HepG2 (cell line): ENCODE measurements around the gene ADCYAP1R1.

Experiments used
- POLR2AphosphoS5 ChIP-seq: IDR thresholded peaks from 2 replicates; pipeline ENCODE4 v1.6.1; 2012; ENCODE audit warnings: low read depth, low read length
- SIX1 ChIP-seq: sonication (generic); formaldehyde crosslinking; IDR thresholded peaks from 2 replicates; pipeline ENCODE4 v1.4.0; 2020; ENCODE audit warnings: missing genetic modification reagents, borderline replicate concordance
- SP2 ChIP-seq: sonication (generic); formaldehyde crosslinking; IDR thresholded peaks from 2 replicates; pipeline ENCODE4 v1.5.1; 2020; ENCODE audit warnings: mild to moderate bottlenecking, missing genetic modification reagents
- ZNF274 ChIP-seq: sonication (generic); formaldehyde crosslinking; IDR thresholded peaks from 2 replicates; pipeline ENCODE4 v1.5.1; 2020; ENCODE audit warnings: mild to moderate bottlenecking, missing genetic modification reagents
- ZNF549 ChIP-seq: sonication (generic); formaldehyde crosslinking; IDR thresholded peaks from 2 replicates; pipeline ENCODE4 v1.5.0; 2020; ENCODE audit warnings: missing genetic modification reagents
- ZNF883 ChIP-seq: sonication (generic); formaldehyde crosslinking; IDR thresholded peaks from 2 replicates; pipeline ENCODE4 v1.5.1; 2020; ENCODE audit warnings: mild to moderate bottlenecking, missing genetic modification reagents; ENCODE audit errors: not compliant biosample characterization
- TF ChIP-seq, protein P1 (sequence below): sonication (generic); formaldehyde crosslinking; IDR thresholded peaks from 2 replicates; pipeline ENCODE4 v1.5.0; 2020; ENCODE audit warnings: mild to moderate bottlenecking, missing genetic modification reagents, moderate library complexity

- TF ChIP-seq, protein P1, sequence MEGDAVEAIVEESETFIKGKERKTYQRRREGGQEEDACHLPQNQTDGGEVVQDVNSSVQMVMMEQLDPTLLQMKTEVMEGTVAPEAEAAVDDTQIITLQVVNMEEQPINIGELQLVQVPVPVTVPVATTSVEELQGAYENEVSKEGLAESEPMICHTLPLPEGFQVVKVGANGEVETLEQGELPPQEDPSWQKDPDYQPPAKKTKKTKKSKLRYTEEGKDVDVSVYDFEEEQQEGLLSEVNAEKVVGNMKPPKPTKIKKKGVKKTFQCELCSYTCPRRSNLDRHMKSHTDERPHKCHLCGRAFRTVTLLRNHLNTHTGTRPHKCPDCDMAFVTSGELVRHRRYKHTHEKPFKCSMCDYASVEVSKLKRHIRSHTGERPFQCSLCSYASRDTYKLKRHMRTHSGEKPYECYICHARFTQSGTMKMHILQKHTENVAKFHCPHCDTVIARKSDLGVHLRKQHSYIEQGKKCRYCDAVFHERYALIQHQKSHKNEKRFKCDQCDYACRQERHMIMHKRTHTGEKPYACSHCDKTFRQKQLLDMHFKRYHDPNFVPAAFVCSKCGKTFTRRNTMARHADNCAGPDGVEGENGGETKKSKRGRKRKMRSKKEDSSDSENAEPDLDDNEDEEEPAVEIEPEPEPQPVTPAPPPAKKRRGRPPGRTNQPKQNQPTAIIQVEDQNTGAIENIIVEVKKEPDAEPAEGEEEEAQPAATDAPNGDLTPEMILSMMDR = no peak
- TF ChIP-seq SP2 (CRISPR knock-in tag) = no peak
- TF ChIP-seq ZNF549 (CRISPR knock-in tag) = no peak
- TF ChIP-seq ZNF274 = no peak
- TF ChIP-seq SIX1 (CRISPR knock-in tag) = no peak
- TF ChIP-seq ZNF883 (CRISPR knock-in tag) = no peak
- no peak for TF ChIP-seq POLR2AphosphoS5
Measured at GRCh38 chr7:31099451-31100444, 47.6 kb downstream of the ADCYAP1R1 start.
